Stimulated activated naive CD8-positive, alpha-beta T cell treated with anti-CD3 and anti-CD28 coated beads, Interleukin-15, Interleukin-2, amounts not matched to agents 100 U/mL and 50 U/mL, for 24 hours (primary cell): ENCODE measurements around the gene TMEM31.
"Not testable (repeated sequence)": the region's sequence is repeated elsewhere in the genome, so short reads cannot be mapped to it uniquely, and the experiment has no call there.

Experiments used
- ATAC-seq: fragments of 150-1000 bp; cut with Tn5 transposase; one replicate; pipeline ENCODE4 v1.10.0; 2021
- DNase-seq: peaks from one replicate; pipeline ENCODE4 v3.0.0; 2021

TMEM31 gene

GRCh38 chrX:103726477-103726876 is 15.8 kb downstream of the TMEM31 start:
- ATAC-seq (no peak), DNase-seq (no peak)

- no peak for ATAC-seq
Observed at GRCh38 chrX:103727115-103727514, 16.4 kb downstream of the TMEM31 start.

GRCh38 chrX:103729015-103729414 is 18.3 kb downstream of the TMEM31 start:
- DNase-seq, result no peak
- ATAC-seq, result no peak

More at GRCh38 chrX:103727115-103727514, 16.4 kb downstream of the TMEM31 start:
- DNase-seq, result no peak

GRCh38 chrX:103730147-103730795 is 19.6 kb downstream of the TMEM31 start:
- no peak for ATAC-seq
- no peak for DNase-seq

GRCh38 chrX:103730796-103731493 is 20.2 kb downstream of the TMEM31 start:
- no peak for ATAC-seq
- DNase-seq, result no peak

GRCh38 chrX:103733017-103733416 is 22.3 kb downstream of the TMEM31 start:
- DNase-seq (no peak), ATAC-seq (no peak)

- DNase-seq, result peak; percentile 8
- ATAC-seq, result peak; percentile 90
Observed at GRCh38 chrX:103734125-103734760, 23.5 kb downstream of the TMEM31 start.

- DNase-seq (no peak), ATAC-seq (no peak)
Observed at GRCh38 chrX:103737696-103738095, 27.0 kb downstream of the TMEM31 start.

GRCh38 chrX:103739421-103739820 is 28.7 kb downstream of the TMEM31 start:
- no peak for ATAC-seq

GRCh38 chrX:103741879-103742278 is 31.2 kb downstream of the TMEM31 start:
- DNase-seq (no peak), ATAC-seq (no peak)

More at GRCh38 chrX:103739421-103739820, 28.7 kb downstream of the TMEM31 start:
- no peak for DNase-seq

- ATAC-seq (no peak), DNase-seq (no peak)
Observed at GRCh38 chrX:103742339-103742738, 31.6 kb downstream of the TMEM31 start.

GRCh38 chrX:103747163-103747562 is 36.5 kb downstream of the TMEM31 start:
- ATAC-seq (no peak), DNase-seq (no peak)

GRCh38 chrX:103754401-103754800 is 43.7 kb downstream of the TMEM31 start:
- DNase-seq, result no peak
- ATAC-seq, result no peak

- no peak for ATAC-seq
- no peak for DNase-seq
Observed at GRCh38 chrX:103756736-103757135, 46.0 kb downstream of the TMEM31 start.

- ATAC-seq, result no peak
Observed at GRCh38 chrX:103758555-103758954, 47.8 kb downstream of the TMEM31 start.

GRCh38 chrX:103763541-103763940 is 52.8 kb downstream of the TMEM31 start:
- ATAC-seq, result not testable (repeated sequence)

More at GRCh38 chrX:103758555-103758954, 47.8 kb downstream of the TMEM31 start:
- DNase-seq, result no peak

More at GRCh38 chrX:103763541-103763940, 52.8 kb downstream of the TMEM31 start:
- DNase-seq, result not testable (repeated sequence)
